H9 (cell line): ENCODE data around the gene CEP63. TPM values are rescaled to one million over a fixed set of nuclear protein-coding genes. Genes with fewer than 3 reads are reported as not detected.

Source experiments
- DNase-seq: peaks from one replicate; pipeline ENCODE4 v3.0.0-alpha.2; 2017
- H2AFZ ChIP-seq: one replicate; pipeline ENCODE4 v1.6.1; 2013; ENCODE audit warnings: mild to moderate bottlenecking, low read length, control low read depth, moderate library complexity
- H2AK5ac ChIP-seq: 2 replicates; pipeline ENCODE4 v1.6.1; 2013; ENCODE audit warnings: low read length, control low read depth, mixed read lengths; ENCODE audit not compliant: insufficient read length
- H2BK120ac ChIP-seq: one replicate; pipeline ENCODE4 v1.6.1; 2013; ENCODE audit warnings: low read depth, mild to moderate bottlenecking, low read length, control low read depth, inconsistent platforms; ENCODE audit not compliant: poor library complexity, severe bottlenecking
- H2BK12ac ChIP-seq: 2 replicates; pipeline ENCODE4 v1.6.1; 2013; ENCODE audit warnings: low read length, control low read depth, mixed read lengths, low read depth; ENCODE audit not compliant: insufficient read length
- H2BK15ac ChIP-seq: 2 replicates; pipeline ENCODE4 v1.6.1; 2013; ENCODE audit warnings: low read depth, low read length, control low read depth
- H2BK20ac ChIP-seq: one replicate; pipeline ENCODE4 v1.6.1; 2013; ENCODE audit warnings: low read depth, mild to moderate bottlenecking, low read length, control low read depth, inconsistent platforms; ENCODE audit not compliant: poor library complexity, severe bottlenecking
- H2BK5ac ChIP-seq: 2 replicates; pipeline ENCODE4 v1.6.1; 2013; ENCODE audit warnings: low read length, control low read depth, mixed read lengths; ENCODE audit not compliant: insufficient read length
- H3K14ac ChIP-seq: 2 replicates; pipeline ENCODE4 v1.6.1; 2013; ENCODE audit warnings: low read length, control low read depth; ENCODE audit not compliant: insufficient read depth
- H3K18ac ChIP-seq: 2 replicates; pipeline ENCODE4 v1.6.1; 2013; ENCODE audit warnings: low read depth, mild to moderate bottlenecking, mixed read lengths, low read length, control low read depth; ENCODE audit not compliant: insufficient read length
- H3K23ac ChIP-seq: 2 replicates; pipeline ENCODE4 v1.6.1; 2013; ENCODE audit warnings: low read length, control low read depth, mixed read lengths, low read depth; ENCODE audit not compliant: insufficient read length
- H3K23me2 ChIP-seq: 2 replicates; pipeline ENCODE4 v1.6.1; 2013; ENCODE audit warnings: low read depth, mild to moderate bottlenecking, mixed read lengths, low read length, control low read depth; ENCODE audit not compliant: insufficient read length, poor library complexity, severe bottlenecking
- H3K27ac ChIP-seq: 2 replicates; pipeline ENCODE4 v1.5.1; 2013; ENCODE audit warnings: low read length, control low read depth, mixed read lengths, low read depth; ENCODE audit not compliant: insufficient read length
- H3K27me3 ChIP-seq: 2 replicates; pipeline ENCODE4 v1.6.1; 2013; ENCODE audit warnings: low read length, control low read depth, inconsistent platforms; ENCODE audit not compliant: insufficient read depth
- H3K4ac ChIP-seq: 2 replicates; pipeline ENCODE4 v1.6.1; 2013; ENCODE audit warnings: low read depth, mild to moderate bottlenecking, control low read depth, inconsistent platforms, low read length, moderate library complexity
- H3K4me1 ChIP-seq: 2 replicates; pipeline ENCODE4 v1.6.1; 2013; ENCODE audit warnings: low read length, control low read depth, inconsistent platforms; ENCODE audit not compliant: insufficient read depth
- H3K4me2 ChIP-seq: 2 replicates; pipeline ENCODE4 v1.6.1; 2013; ENCODE audit warnings: low read length, control low read depth, mixed read lengths; ENCODE audit not compliant: insufficient read length, insufficient read depth
- H3K56ac ChIP-seq: 2 replicates; pipeline ENCODE4 v1.6.1; 2013; ENCODE audit warnings: low read depth, mild to moderate bottlenecking, mixed read lengths, low read length, control low read depth; ENCODE audit not compliant: insufficient read length
- H3K79me1 ChIP-seq: 2 replicates; pipeline ENCODE4 v1.6.1; 2013; ENCODE audit warnings: low read depth, mild to moderate bottlenecking, moderate library complexity, low read length, control low read depth, inconsistent platforms; ENCODE audit not compliant: insufficient read depth, poor library complexity, severe bottlenecking
- H3K79me2 ChIP-seq: 2 replicates; pipeline ENCODE4 v1.6.1; 2013; ENCODE audit warnings: low read length, control low read depth, inconsistent platforms; ENCODE audit not compliant: insufficient read depth
- H3K9ac ChIP-seq: 2 replicates; pipeline ENCODE4 v1.6.1; 2013; ENCODE audit warnings: low read length, control low read depth, mixed read lengths; ENCODE audit not compliant: insufficient read length; ENCODE audit errors: extremely low read depth
- H3K9me3 ChIP-seq: one replicate; pipeline ENCODE4 v1.6.1; 2013; ENCODE audit warnings: low read depth, low read length, inconsistent platforms; ENCODE audit not compliant: control insufficient read depth
- H3T11ph ChIP-seq: one replicate; pipeline ENCODE4 v1.6.1; 2013; ENCODE audit warnings: mild to moderate bottlenecking, low read length, control low read depth, inconsistent platforms
- H4K20me1 ChIP-seq: one replicate; pipeline ENCODE4 v1.6.1; 2013; ENCODE audit not compliant: control insufficient read depth, insufficient read length, insufficient read depth
- H4K5ac ChIP-seq: 2 replicates; pipeline ENCODE4 v1.6.1; 2013; ENCODE audit warnings: low read depth, mild to moderate bottlenecking, mixed read lengths, low read length, control low read depth; ENCODE audit not compliant: insufficient read length
- H4K8ac ChIP-seq: replicated peaks from 2 replicates; pipeline ENCODE4 v1.6.1; 2013; ENCODE audit warnings: low read length, control low read depth, mixed read lengths, low read depth; ENCODE audit not compliant: insufficient read length
- H4K91ac ChIP-seq: 2 replicates; pipeline ENCODE4 v1.6.1; 2013; ENCODE audit warnings: low read depth, mild to moderate bottlenecking, moderate library complexity, mixed read lengths, low read length, control low read depth; ENCODE audit not compliant: insufficient read length
- H3K27ac Mint-ChIP-seq, 3 experiments: 2 replicates in 2 of 3; 3 replicates in 1 of 3; pipeline ENCODE4 v1.8.0; 2020 to 2021; ENCODE audit warnings: mixed read lengths in 3 of 3, mild to moderate bottlenecking in 1 of 3, moderate library complexity in 1 of 3
- H3K27me3 Mint-ChIP-seq: 2 replicates; pipeline ENCODE4 v1.8.0; 2021; ENCODE audit warnings: low read depth, mild to moderate bottlenecking, moderate library complexity, mixed read lengths
- H3K36me3 Mint-ChIP-seq, 3 experiments: 2 replicates in 2 of 3; 3 replicates in 1 of 3; pipeline ENCODE4 v1.8.0; 2020 to 2021; ENCODE audit warnings: low read depth in 3 of 3, mixed read lengths in 3 of 3; ENCODE audit not compliant: insufficient read depth in 1 of 3
- H3K4me1 Mint-ChIP-seq, 2 experiments: 2 replicates each; pipeline ENCODE4 v1.8.0; 2020; ENCODE audit warnings: mixed read lengths in 2 of 2
- H3K4me3 Mint-ChIP-seq, 2 experiments: 2 replicates in 1 of 2; 3 replicates in 1 of 2; pipeline ENCODE4 v1.8.0; 2020 to 2021; ENCODE audit warnings: mild to moderate bottlenecking in 2 of 2, mixed read lengths in 2 of 2, moderate library complexity in 1 of 2
- H3K9me3 Mint-ChIP-seq, 2 experiments: 2 replicates in 1 of 2; 3 replicates in 1 of 2; pipeline ENCODE4 v1.8.0; 2020; ENCODE audit warnings: mild to moderate bottlenecking in 2 of 2, mixed read lengths in 2 of 2, moderate library complexity in 1 of 2
- WGBS: extraction: QIAGEN DNeasy Blood & Tissue Kit; methylation state at CpG from one replicate; pipeline ENCODE4 v1.1.7; 2013; ENCODE audit warnings: missing lambda C conversion rate, low lambda C conversion rate, mixed read lengths; ENCODE audit not compliant: insufficient read length; ENCODE audit errors: extremely low coverage; 5-methylcytosine and 5-hydroxymethylcytosine counted together
- total RNA-seq: library from RNA; stranded (reverse); gene quantifications from 2 replicates; pipeline ENCODE4 v1.2.1, GENCODE V29; 2021
- TF ChIP-seq, protein P1 (sequence below): fragments of 200-600 bp; sonication (generic); conservative IDR thresholded peaks from 3 replicates; pipeline ENCODE4 v1.8.0; 2021; ENCODE audit warnings: antibody characterized with exemption, mild to moderate bottlenecking

Gene CEP63
- total RNA-seq, 1 experiment from 2014 or later = 16.2 TPM

DNA sequence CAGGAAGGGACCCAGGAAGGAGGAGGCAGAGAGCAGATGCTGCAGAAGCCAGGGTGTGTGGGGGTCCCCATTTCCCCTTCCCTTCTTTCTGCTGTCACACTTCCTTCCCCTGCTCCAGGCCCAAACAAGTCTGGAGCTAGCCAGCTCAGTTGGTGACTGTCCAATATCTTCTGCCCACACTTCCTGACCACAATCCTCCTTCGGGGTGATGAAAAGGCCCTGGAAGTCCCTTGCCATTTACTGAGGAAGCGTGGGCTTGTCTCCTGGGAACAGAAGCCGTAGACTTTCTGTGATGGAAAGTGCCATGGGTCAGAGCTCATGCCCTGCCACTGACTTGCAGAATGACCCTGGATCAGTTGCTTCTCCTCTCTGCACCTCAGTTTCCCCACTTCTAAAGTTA lies 39.1 kb upstream of the CEP63 start:
- H3K56ac ChIP-seq = no peak overlapping the region
- DNase-seq = no peak
- no peak overlapping the region for H2AFZ ChIP-seq
- no peak overlapping the region for H4K91ac ChIP-seq
- H2BK120ac ChIP-seq = no peak overlapping the region
- H3K23ac ChIP-seq = no peak overlapping the region
- H3K9me3 ChIP-seq = no peaks in the 10 kb centered on the region
- H3K14ac ChIP-seq = no peak overlapping the region
- H3K27me3 ChIP-seq = no peaks in the 10 kb centered on the region
- H3K9me3 Mint-ChIP-seq = peaks cover 7 to 10% of the 10 kb centered on the region in 2 experiments; a peak in 4 of 5 replicates
- H3K18ac ChIP-seq = no peak overlapping the region
- no peak overlapping the region for H2BK12ac ChIP-seq
- H2BK20ac ChIP-seq = no peak overlapping the region
- no peaks in the 10 kb centered on the region for H3K79me2 ChIP-seq
- H3K4me1 ChIP-seq = no peaks in the 10 kb centered on the region
- no peak overlapping the region for H3K27ac Mint-ChIP-seq
- H2AK5ac ChIP-seq = no peak overlapping the region
- H2BK5ac ChIP-seq = no peak overlapping the region
- no peaks in the 10 kb centered on the region for H4K20me1 ChIP-seq
- no peak overlapping the region for H2BK15ac ChIP-seq
- no peak overlapping the region for H3K4me3 Mint-ChIP-seq
- H3T11ph ChIP-seq = no peak overlapping the region
- WGBS = no CpG with 5 or more reads among the region's 3 CpGs
- no peaks in the 10 kb centered on the region for H3K23me2 ChIP-seq
- H3K27ac ChIP-seq = no peak overlapping the region
- peaks cover 10 to 11% of the 10 kb centered on the region in 2 experiments for H3K4me1 Mint-ChIP-seq
- no peak overlapping the region for H3K4me2 ChIP-seq
- H3K27me3 Mint-ChIP-seq = peaks cover 27% of the 10 kb centered on the region
- H3K36me3 Mint-ChIP-seq = peaks cover 0 to 8% (median 0%) of the 10 kb centered on the region in 3 experiments; a peak in 1 of 7 replicates
- H3K4ac ChIP-seq = no peak overlapping the region
- H4K8ac ChIP-seq = no peak overlapping the region
- H3K79me1 ChIP-seq = no peaks in the 10 kb centered on the region
- no peak overlapping the region for H4K5ac ChIP-seq
- H3K9ac ChIP-seq = no peak overlapping the region
- TF ChIP-seq, protein P1, sequence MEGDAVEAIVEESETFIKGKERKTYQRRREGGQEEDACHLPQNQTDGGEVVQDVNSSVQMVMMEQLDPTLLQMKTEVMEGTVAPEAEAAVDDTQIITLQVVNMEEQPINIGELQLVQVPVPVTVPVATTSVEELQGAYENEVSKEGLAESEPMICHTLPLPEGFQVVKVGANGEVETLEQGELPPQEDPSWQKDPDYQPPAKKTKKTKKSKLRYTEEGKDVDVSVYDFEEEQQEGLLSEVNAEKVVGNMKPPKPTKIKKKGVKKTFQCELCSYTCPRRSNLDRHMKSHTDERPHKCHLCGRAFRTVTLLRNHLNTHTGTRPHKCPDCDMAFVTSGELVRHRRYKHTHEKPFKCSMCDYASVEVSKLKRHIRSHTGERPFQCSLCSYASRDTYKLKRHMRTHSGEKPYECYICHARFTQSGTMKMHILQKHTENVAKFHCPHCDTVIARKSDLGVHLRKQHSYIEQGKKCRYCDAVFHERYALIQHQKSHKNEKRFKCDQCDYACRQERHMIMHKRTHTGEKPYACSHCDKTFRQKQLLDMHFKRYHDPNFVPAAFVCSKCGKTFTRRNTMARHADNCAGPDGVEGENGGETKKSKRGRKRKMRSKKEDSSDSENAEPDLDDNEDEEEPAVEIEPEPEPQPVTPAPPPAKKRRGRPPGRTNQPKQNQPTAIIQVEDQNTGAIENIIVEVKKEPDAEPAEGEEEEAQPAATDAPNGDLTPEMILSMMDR = no peak
